ENCODE data around the gene RPP25.

- TF ChIP-seq REST (IDR thresholded peaks at IDR 0.05) (no peak), CTCF (IDR thresholded peaks at IDR 0.05) (no peak), ELK1 (IDR thresholded peaks at IDR 0.05; ENCODE audit: low read depth, low read length) (no peak), EP300 (IDR thresholded peaks at IDR 0.05) (no peak), POLR2A (IDR thresholded peaks at IDR 0.05; ENCODE audit: low read length) (no peak), RFX5 (IDR thresholded peaks at IDR 0.05) (no peak), RAD21 (conservative IDR thresholded peaks at IDR 0.05 in 1 of 2, IDR thresholded peaks at IDR 0.05 in 1 of 2) (no peak), RCOR1 (IDR thresholded peaks at IDR 0.05; ENCODE audit: low read depth, low read length) (no peak), MAZ (IDR thresholded peaks at IDR 0.05; ENCODE audit: borderline replicate concordance, low read depth, low read length) (no peak), MAX (IDR thresholded peaks at IDR 0.05) (no peak)
Measured at GRCh38 chr15:74920456-74920855, 36.1 kb downstream of the RPP25 start.
